Gastrocnemius medialis (tissue), 4 donors: Measurements from ENCODE around the gene SRPRB. TPM values are rescaled to one million over a fixed set of nuclear protein-coding genes. Genes with fewer than 3 reads are reported as not detected.

Source experiments
- ATAC-seq, 2 donors: fragments of 150-250 bp; one replicate each; pipeline ENCODE4 v1.9.1; 2016
- DNase-seq, 2 donors: peaks; one replicate each; pipeline ENCODE4 v3.0.0-alpha.2; 2019
- H3K27ac ChIP-seq, 4 donors: fragments of 200-600 bp; sonication (generic); 1 replicate in 1 of 4; 2 replicates in 3 of 4; pipeline ENCODE4 v1.5.1; 2016 to 2018; ENCODE audit warnings: mild to moderate bottlenecking in 2 of 4, moderate library complexity in 1 of 4
- H3K27me3 ChIP-seq, 3 donors: fragments of 200-600 bp; sonication (generic) in 2 of 3; 1 replicate in 1 of 3; 2 replicates in 2 of 3; pipeline versions ENCODE4 v1.5.1 to v1.6.0; 2016 to 2019; ENCODE audit warnings: mild to moderate bottlenecking in 1 of 3, moderate library complexity in 1 of 3
- H3K36me3 ChIP-seq, 2 donors: fragments of 200-600 bp; sonication (generic) in 1 of 2; one replicate each; pipeline ENCODE4 v1.5.1; 2017 to 2018
- H3K4me1 ChIP-seq, 2 donors: fragments of 200-600 bp; sonication (generic) in 1 of 2; one replicate each; pipeline ENCODE4 v1.5.1; 2016 to 2017; ENCODE audit warnings: mild to moderate bottlenecking in 2 of 2
- H3K4me3 ChIP-seq, 4 donors: fragments of 200-600 bp; sonication (generic) in 3 of 4; 1 replicate in 1 of 4; 2 replicates in 3 of 4; pipeline ENCODE4 v1.5.1; 2016 to 2019; ENCODE audit warnings: mild to moderate bottlenecking in 2 of 4
- H3K9me3 ChIP-seq, 3 donors: fragments of 200-600 bp; sonication (generic) in 2 of 3; 1 replicate in 1 of 3; 2 replicates in 2 of 3; pipeline ENCODE4 v1.5.1; 2016 to 2019
- POLR2A ChIP-seq, 2 donors: fragments of 450-650 bp; IDR thresholded peaks; one replicate each; pipeline ENCODE4 v1.6.1; 2017; ENCODE audit warnings: antibody characterized with exemption in 2 of 2, mild to moderate bottlenecking in 2 of 2, moderate library complexity in 2 of 2
- in situ Hi-C, 4 donors: fragments of 200-750 bp; cut with MboI; loops; one replicate each; pipeline versions ENCODE4 v1.15.0 to v1.8.0; 2017; ENCODE audit warnings: low sequenced_read_pairs in 4 of 4
- intact Hi-C: fragments of 100-400 bp; cut with DNase I; formaldehyde crosslinking; loops from one replicate; pipeline ENCODE4 v1.15.1; 2023; ENCODE audit warnings: low total_unique reads
- total RNA-seq, 4 donors: library from RNA; depleted of rRNA; stranded (reverse); fragments of >200 nt; gene quantifications; one replicate each; pipeline versions ENCODE4 v1.1.0 to v1.2.3, GENCODE V29; 2016
- TF ChIP-seq, protein P1 (sequence below), 5 experiments: fragments of 450-650 bp in 3 of 5; fragments of 200-600 bp in 2 of 5; sonication (generic) in 2 of 5; IDR thresholded peaks in 4 of 5; conservative IDR thresholded peaks in 1 of 5; 1 replicate in 4 of 5; 2 replicates in 1 of 5; pipeline ENCODE4 v1.5.1; 2016 to 2019; ENCODE audit warnings: antibody characterized with exemption in 5 of 5, mild to moderate bottlenecking in 3 of 5, moderate library complexity in 3 of 5

SRPRB gene, protein sequence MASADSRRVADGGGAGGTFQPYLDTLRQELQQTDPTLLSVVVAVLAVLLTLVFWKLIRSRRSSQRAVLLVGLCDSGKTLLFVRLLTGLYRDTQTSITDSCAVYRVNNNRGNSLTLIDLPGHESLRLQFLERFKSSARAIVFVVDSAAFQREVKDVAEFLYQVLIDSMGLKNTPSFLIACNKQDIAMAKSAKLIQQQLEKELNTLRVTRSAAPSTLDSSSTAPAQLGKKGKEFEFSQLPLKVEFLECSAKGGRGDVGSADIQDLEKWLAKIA
- 10 to 100 TPM; 19.0 to 22.3 (median 20.6) TPM for total RNA-seq

DNA sequence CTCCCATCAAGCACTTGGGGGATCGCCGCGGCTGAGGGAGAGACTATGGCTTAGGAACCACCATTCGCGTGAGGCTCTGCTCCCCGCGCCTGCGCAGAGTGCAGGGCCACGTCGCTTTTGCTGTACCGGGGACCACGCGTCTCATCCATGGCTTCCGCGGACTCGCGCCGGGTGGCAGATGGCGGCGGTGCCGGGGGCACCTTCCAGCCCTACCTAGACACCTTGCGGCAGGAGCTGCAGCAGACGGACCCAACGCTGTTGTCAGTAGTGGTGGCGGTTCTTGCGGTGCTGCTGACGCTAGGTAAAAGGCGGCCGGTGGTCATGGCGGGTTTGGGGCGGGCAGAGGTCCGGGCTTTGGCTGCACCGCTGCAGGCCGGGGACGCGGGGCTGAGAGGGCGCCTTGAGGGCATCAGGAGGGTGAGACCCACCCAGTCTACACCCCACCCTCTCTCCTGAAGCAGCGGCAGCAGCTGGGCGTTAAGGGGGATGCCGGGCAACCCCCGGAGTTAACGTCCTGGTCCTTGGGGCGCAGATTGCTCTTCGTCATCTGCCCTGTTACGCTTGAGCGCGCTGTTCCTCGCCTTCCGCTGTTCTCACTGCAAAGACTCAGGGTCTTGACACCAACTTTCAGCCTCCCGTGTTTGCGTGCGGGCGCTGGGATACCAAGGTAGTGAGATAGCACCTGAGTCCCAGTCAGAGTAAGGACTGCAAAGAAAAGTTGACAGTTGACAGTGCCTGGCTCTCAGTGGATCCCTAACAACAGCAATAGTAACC lies at the start of gene SRPRB:
TSS of gene SRPRB (plus strand) at position 114 of the 774 bp plus-strand sequence. CDS start at position 148, 34 bp downstream.
- Histone ChIP-seq H3K27me3 (no peaks in the 10 kb centered on the region), H3K4me1 (peaks cover 6 to 11% of the 10 kb centered on the region in 2 donors), H3K27ac (peak within 1 kb of the TSS; percentile 72 to 85 (median 80)), H3K36me3 (peaks cover 0 to 30% of the 10 kb centered on the region in 2 donors), H3K9me3 (no peaks in the 10 kb centered on the region), H3K4me3 (peak within 1 kb of the TSS; percentile 74 to 96 (median 87))
- in situ Hi-C loops (loop anchor here in 1 of 4 donors (25.0 kb wide), 2 partner anchors 681 to 1094 kb away; partner anchors contain the start of genes ANAPC13, CEP63 and NPHP3), intact Hi-C loops (loop anchor here (2.0 to 10.0 kb wide), 4 partner anchors 144 to 1084 kb away; partner anchors contain the start of genes ANAPC13, CDV3, CEP63 and NPHP3)
- ATAC-seq (peak; percentile 98 to 99), DNase-seq (peak; percentile 92 to 93)
- TF ChIP-seq, protein P1, sequence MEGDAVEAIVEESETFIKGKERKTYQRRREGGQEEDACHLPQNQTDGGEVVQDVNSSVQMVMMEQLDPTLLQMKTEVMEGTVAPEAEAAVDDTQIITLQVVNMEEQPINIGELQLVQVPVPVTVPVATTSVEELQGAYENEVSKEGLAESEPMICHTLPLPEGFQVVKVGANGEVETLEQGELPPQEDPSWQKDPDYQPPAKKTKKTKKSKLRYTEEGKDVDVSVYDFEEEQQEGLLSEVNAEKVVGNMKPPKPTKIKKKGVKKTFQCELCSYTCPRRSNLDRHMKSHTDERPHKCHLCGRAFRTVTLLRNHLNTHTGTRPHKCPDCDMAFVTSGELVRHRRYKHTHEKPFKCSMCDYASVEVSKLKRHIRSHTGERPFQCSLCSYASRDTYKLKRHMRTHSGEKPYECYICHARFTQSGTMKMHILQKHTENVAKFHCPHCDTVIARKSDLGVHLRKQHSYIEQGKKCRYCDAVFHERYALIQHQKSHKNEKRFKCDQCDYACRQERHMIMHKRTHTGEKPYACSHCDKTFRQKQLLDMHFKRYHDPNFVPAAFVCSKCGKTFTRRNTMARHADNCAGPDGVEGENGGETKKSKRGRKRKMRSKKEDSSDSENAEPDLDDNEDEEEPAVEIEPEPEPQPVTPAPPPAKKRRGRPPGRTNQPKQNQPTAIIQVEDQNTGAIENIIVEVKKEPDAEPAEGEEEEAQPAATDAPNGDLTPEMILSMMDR (IDR thresholded peaks at IDR 0.05 in 4 of 5, conservative IDR thresholded peaks at IDR 0.05 in 1 of 5) = no peak
- TF ChIP-seq POLR2A (IDR thresholded peaks at IDR 0.05) = peak; percentile 36 to 55

DNA sequence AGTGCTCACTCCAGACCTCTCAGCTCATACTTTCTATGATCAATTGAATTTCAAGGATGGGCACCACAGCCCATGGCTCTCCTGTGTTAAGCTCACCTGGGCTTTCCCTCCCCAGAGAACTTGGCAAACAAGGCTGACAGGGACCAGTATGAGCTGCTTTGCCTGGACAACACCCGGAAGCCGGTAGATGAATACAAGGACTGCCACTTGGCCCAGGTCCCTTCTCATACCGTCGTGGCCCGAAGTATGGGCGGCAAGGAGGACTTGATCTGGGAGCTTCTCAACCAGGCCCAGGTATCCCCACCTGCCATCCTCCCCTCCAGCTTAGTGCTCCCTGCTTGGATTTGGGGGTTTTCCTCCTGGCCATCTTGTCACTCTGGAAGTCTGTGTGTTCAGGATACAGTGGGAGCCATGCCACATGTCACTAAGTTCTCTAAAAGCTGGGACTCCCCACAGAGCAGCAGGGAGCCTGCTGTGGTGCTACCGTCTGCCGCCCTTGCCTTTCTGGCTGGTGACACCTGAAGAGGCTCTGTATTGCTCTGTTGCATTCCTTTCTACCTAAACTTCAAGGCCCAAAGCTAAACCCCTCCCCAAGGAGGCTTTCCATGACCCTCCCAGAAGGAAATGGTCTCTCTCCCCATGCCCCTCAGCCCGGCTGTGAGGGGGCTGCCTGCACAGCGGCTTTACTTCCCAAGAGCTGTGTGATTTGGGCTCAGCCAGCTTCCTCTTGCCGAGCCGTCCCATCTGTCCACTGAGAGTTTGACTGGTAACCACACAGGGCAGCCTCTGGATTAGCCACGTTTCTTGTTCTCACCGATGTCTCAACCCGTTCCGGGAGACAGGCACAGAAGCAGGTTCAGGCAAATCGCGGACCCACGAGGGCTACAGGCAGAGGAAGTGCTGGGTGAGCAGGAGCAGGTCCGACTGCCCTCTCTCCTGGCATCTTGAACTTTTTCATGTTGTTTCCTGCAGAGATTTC lies 48.6 kb upstream of the SRPRB start:
- DNase-seq = no peak
- no peaks in the 10 kb centered on the region for H3K4me1 ChIP-seq
- H3K4me3 ChIP-seq = no peak overlapping the region
- intact Hi-C loops (no loop called here), in situ Hi-C loops (no loop called here)
- no peaks in the 10 kb centered on the region for H3K27me3 ChIP-seq
- no peaks in the 10 kb centered on the region for H3K9me3 ChIP-seq
- TF ChIP-seq, protein P1 (IDR thresholded peaks at IDR 0.05 in 4 of 5, conservative IDR thresholded peaks at IDR 0.05 in 1 of 5) = no peak
- TF ChIP-seq POLR2A (IDR thresholded peaks at IDR 0.05) = no peak
- no peak for ATAC-seq
- no peak overlapping the region for H3K27ac ChIP-seq
- H3K36me3 ChIP-seq = no peaks in the 10 kb centered on the region

DNA sequence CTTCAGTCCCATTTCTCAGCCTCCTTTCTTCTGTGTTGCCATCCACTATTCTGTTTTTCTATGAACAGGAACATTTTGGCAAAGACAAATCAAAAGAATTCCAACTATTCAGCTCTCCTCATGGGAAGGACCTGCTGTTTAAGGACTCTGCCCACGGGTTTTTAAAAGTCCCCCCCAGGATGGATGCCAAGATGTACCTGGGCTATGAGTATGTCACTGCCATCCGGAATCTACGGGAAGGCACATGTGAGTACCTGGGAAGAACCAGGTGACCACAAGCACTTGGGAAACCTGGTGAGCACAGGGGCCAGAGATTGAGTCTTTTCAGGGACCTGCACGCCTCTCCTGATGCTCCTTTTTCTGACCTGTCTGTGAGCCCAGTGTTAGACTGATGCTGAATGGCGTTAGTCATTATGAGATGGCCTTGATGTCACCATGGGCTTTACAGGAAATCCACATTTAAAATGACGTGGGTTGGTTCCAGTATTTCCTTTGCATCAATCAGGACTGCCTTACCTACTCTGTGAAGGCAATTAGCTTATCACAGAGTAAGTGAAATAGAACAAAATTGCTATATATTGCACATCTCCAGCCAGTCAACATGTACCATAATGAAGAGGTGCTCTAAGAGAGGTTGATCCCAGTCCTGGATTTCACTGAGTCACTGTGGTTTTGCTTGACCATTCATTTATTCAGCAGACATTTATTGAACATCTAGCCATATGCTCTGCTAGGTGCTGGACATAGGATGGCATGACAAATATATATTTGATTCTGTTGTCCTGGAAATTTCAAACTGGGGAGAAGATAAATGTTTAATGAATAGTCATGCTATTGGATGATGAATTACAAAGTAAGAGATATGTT lies 47.7 kb upstream of the SRPRB start:
- no peak overlapping the region for H3K4me3 ChIP-seq
- intact Hi-C loops = no loop called here
- TF ChIP-seq, protein P1 (IDR thresholded peaks at IDR 0.05 in 4 of 5, conservative IDR thresholded peaks at IDR 0.05 in 1 of 5) = no peak
- TF ChIP-seq POLR2A (IDR thresholded peaks at IDR 0.05) = no peak
- in situ Hi-C loops = no loop called here
- no peaks in the 10 kb centered on the region for H3K27me3 ChIP-seq
- no peaks in the 10 kb centered on the region for H3K9me3 ChIP-seq
- H3K4me1 ChIP-seq = no peaks in the 10 kb centered on the region
- no peak for DNase-seq
- H3K27ac ChIP-seq = no peak overlapping the region
- no peaks in the 10 kb centered on the region for H3K36me3 ChIP-seq
- ATAC-seq = no peak

DNA sequence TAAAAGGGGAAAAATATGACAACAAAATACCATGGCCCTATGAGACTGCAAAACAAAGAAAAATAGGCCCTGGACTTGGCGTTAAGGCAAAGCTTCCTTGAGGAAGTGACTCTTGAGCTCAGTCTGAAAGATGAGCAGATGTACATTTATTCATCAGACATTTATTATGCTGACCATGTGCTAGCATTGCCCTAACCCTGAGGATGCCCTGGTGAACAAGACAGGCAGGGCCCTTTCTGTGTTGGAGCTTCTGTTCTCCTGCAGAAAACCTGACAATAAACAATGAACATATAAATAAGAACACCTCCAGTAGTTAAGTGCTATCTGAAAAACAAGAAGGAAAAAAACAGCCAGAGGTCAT lies 47.1 kb upstream of the SRPRB start:
- Histone ChIP-seq H3K27me3 (no peaks in the 10 kb centered on the region), H3K9me3 (no peaks in the 10 kb centered on the region), H3K36me3 (no peaks in the 10 kb centered on the region), H3K4me1 (no peaks in the 10 kb centered on the region), H3K4me3 (no peak overlapping the region), H3K27ac (no peak overlapping the region)
- in situ Hi-C loops = no loop called here
- no peak for ATAC-seq
- DNase-seq = no peak
- intact Hi-C loops = no loop called here
- TF ChIP-seq, protein P1 (IDR thresholded peaks at IDR 0.05 in 4 of 5, conservative IDR thresholded peaks at IDR 0.05 in 1 of 5) = no peak
- TF ChIP-seq POLR2A (IDR thresholded peaks at IDR 0.05) = no peak
